HG02973 (cell line): Measurements from ENCODE around the gene MRPL16.
A peak's percentile ranks its signal among the peaks of the same experiment; 100 is the strongest.
"Not testable (repeated sequence)": the region's sequence is repeated elsewhere in the genome, so short reads cannot be mapped to it uniquely, and the experiment has no call there.

ENCODE experiments used
- ATAC-seq: cut with Tn5 transposase; IDR thresholded peaks from one replicate; pipeline ENCODE4 v1.9.1; 2021; ENCODE audit warnings: moderate library complexity; ENCODE audit not compliant: unreplicated experiment

Gene MRPL16

GRCh38 chr11:59813364-59813763 lies 2.8 kb upstream of the MRPL16 start:
- ATAC-seq = no peak

- ATAC-seq = no peak
These were observed 1.6 kb upstream of the MRPL16 start for GRCh38 chr11:59812220-59812619.

- ATAC-seq = no peak
These were observed 307 bp upstream of the MRPL16 start for GRCh38 chr11:59810911-59811259.

GRCh38 chr11:59807047-59807610 lies 3.4 kb downstream of the MRPL16 start:
- ATAC-seq = no peak

- ATAC-seq = no peak
These were observed 6.5 kb downstream of the MRPL16 start for GRCh38 chr11:59804061-59804460.

- peak; percentile 48 for ATAC-seq
These were observed 7.9 kb downstream of the MRPL16 start for GRCh38 chr11:59802639-59803176.

- no peak for ATAC-seq
These were observed 8.5 kb downstream of the MRPL16 start for GRCh38 chr11:59801981-59802638.

GRCh38 chr11:59801160-59801706 lies 9.3 kb downstream of the MRPL16 start:
- no peak for ATAC-seq

- ATAC-seq = no peak
These were observed 10.1 kb downstream of the MRPL16 start for GRCh38 chr11:59800390-59801025.

- ATAC-seq = no peak
These were observed 16.2 kb downstream of the MRPL16 start for GRCh38 chr11:59794417-59794816.

- no peak for ATAC-seq
These were observed 18.1 kb downstream of the MRPL16 start for GRCh38 chr11:59792507-59792906.

- no peak for ATAC-seq
These were observed 18.9 kb downstream of the MRPL16 start for GRCh38 chr11:59791639-59792038.

- no peak for ATAC-seq
These were observed 22.8 kb downstream of the MRPL16 start for GRCh38 chr11:59787816-59788215.

GRCh38 chr11:59787255-59787588 lies 23.4 kb downstream of the MRPL16 start:
- no peak for ATAC-seq

- ATAC-seq = no peak
These were observed 24.8 kb downstream of the MRPL16 start for GRCh38 chr11:59785818-59786217.

- ATAC-seq = not testable (repeated sequence)
These were observed 26.1 kb downstream of the MRPL16 start for GRCh38 chr11:59784441-59784840.

GRCh38 chr11:59783632-59784090 lies 26.9 kb downstream of the MRPL16 start:
- ATAC-seq = no peak

- no peak for ATAC-seq
These were observed 28.5 kb downstream of the MRPL16 start for GRCh38 chr11:59782080-59782479.

- no peak for ATAC-seq
These were observed 31.1 kb downstream of the MRPL16 start for GRCh38 chr11:59779487-59779886.

- ATAC-seq = no peak
These were observed 32.5 kb downstream of the MRPL16 start for GRCh38 chr11:59778122-59778521.

GRCh38 chr11:59777104-59777503 lies 33.5 kb downstream of the MRPL16 start:
- ATAC-seq = no peak
